ENCODE measurements around the gene FGF12.

FGF12 gene

DNA sequence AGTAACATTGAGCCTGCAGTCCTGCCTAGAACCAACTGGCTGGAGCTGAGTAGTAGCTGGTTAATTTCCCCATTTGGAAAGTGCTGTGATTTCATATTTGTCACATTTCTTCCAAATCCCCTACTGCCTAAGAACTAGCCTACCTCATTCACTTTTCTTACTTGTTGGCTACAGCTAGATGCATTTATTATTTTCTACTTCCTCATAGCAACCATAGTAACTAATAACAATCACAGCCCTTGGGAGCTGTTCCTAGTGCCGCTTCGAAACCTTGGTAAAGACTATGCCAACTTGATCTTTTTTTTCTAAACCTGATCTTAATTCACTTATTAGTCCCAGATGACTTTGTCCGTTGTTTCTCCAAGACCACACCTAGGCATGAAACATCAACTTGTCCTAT, 240.3 kb downstream of the FGF12 start:
- DNase-seq = no peak

DNA sequence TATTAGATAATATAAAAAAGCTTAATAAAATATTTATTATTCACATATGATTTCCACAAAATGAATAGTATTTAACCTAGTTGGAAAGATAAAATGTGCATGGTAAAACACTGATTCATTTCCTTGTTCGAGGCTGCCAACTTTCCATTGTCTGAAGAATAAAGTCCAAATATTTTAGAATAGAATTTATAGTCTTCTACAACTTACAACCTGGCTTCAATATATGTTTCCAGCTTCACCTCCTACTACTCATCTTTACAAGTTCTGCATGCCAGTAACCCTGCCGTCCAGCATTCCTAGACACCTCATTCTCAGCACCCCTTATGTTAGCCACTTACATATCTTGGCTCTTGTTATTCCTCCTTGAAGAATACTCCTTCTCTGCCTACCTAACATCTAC, 244.5 kb downstream of the FGF12 start:
- no peak for DNase-seq

DNA sequence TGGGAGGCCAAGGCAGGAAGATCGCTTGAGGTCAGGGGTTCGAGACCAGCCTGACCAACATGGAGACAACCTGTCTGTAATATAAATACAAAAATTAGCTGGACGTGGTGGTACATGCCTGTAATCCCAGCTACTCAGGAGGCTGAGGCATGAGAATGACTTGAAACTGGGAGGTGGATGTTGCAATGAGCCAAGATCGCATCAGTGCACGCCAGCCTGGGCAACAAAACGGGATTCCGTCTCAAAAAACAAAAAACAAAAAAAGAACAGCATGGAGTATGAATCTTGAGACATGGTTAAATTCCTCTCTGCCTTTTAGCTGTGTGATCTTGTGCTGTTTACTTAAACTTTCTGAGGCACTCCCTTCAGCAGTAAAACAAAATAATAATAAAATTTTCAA, 244.9 kb downstream of the FGF12 start:
- DNase-seq = no peak

DNA sequence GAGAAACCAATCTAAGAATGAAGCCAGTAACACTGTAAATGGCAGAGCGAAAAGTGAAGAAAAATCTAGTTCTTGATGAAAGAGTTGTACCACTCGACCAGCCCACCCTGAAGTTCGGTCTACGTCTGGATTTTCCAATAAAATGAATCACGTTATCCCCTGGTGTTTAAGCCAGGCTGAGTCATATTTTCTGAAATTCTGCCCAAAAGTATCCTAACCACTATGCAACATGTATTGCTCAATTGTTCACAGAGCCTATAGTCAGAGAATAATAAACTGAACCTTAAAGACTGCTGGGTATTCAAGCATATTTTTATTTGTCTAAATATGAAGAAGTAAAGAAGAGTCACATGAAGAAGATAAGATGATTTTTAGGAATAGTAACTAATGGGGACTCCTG, 245.7 kb downstream of the FGF12 start:
- no peak for DNase-seq

DNA sequence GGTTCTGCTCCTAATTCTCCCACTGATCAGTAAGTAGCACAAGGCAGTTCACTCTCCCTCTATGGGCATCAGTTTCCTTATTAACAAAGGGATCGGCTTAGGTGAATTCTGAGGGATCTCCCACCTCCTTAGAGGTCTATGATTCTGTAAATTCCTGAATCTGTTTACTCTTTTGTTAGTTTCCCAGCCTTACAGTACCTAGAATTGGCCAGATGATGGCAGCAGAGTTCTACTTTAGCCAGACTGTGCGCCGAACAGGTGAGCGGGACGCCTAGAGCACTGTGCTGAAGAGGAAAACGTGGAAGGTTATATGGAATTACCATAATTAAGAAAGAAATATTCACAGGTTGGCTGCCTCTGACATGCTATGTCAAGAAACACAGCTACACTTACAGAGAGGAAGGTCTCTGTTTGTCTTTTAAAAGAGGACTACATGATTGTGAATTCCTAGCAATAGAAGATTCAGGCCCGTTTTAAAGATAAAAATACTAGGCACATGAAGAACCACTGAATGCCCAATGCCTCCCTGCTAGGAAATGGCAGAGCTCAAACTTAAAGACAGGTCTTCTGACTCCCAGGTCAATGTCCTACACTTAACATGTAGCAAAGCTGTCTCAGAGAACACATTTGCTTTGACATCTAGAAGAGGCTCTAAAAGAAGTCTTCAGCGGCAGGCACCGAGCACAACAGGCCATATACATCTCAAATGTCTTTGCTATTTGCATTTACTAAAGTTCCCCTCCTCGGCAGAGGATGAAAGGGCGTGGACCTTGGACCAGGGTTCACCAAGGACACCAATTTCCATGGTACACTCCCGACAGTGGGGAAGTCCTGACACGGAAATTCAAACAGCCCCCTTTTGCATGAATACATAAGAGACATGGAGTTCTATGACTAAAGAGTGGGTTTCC, 259.9 kb downstream of the FGF12 start:
- DNase-seq = peak; percentile 36

DNA sequence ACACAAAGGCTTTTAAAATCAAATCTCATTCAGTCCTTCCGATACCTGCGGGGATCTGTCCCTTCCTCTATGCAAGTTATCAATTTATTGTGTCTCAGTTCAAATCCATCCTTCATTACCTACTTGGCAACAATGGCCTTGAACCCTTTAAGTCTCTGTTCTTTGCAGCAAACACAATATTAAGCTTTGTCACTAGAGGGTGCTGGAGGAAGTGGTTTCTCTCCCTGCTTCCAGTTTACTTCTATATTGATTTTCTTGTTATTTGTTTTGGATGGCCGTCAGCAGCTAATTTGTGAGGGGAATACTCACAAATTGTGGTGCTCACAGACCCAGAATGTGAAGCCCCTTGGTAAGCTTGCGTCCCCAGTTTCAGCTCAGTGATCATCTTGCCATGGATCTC, 278.3 kb downstream of the FGF12 start:
- no peak for DNase-seq

DNA sequence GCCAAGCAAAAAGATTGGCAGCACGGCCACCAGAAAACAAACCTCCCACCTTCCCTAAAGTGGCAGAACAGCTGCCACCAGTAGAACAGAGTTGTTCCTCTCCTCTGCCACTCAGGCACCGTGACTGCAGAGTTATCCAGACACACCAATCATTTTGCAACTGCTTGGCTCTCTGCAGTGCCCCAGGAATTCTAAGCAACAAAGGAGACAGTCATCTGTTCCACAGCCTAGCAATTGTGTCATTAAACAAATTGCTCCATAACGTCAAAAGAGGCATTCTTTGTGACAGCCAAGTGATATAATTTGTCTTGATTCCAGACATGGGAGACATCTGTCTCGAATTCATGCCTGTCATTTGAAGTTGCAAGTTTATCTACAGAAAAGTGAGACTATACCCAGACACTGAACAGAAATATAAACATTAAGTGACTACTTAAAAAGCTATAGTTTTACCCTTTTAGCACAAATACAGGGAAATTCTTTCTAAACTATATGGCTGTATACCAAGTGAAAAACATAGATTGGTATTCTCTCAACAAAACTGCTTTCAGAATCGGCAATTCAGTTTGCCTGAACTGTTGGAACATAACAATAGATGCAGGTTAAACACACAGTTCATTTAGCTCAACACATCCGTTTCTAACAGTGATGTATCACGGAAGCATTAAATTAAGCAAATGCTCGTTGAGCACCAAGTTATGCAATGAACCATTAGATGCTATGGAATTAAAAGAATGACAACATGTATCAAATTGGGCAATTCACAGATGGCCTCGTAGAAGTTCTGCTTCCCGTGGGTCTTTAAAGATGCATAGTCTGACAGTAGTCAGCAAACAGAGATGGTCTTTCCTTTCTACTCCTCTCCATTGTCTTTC, 281.3 kb downstream of the FGF12 start:
- DNase-seq = no peak

DNA sequence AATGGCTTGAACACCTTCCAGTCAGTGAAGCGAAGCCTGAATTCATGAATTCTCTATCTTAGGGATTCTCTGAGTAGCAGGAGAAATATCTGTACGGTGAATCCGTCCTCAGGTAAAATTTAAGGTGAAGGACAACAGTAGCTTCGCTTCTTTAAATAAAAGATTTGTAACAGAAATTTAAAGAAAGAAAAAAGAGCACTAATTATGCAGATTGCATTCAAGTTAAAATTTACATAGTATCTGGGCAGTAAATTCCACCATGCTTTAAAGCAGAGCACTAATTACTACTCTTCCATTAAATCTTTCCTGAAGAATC, 282.6 kb downstream of the FGF12 start:
- DNase-seq = no peak

DNA sequence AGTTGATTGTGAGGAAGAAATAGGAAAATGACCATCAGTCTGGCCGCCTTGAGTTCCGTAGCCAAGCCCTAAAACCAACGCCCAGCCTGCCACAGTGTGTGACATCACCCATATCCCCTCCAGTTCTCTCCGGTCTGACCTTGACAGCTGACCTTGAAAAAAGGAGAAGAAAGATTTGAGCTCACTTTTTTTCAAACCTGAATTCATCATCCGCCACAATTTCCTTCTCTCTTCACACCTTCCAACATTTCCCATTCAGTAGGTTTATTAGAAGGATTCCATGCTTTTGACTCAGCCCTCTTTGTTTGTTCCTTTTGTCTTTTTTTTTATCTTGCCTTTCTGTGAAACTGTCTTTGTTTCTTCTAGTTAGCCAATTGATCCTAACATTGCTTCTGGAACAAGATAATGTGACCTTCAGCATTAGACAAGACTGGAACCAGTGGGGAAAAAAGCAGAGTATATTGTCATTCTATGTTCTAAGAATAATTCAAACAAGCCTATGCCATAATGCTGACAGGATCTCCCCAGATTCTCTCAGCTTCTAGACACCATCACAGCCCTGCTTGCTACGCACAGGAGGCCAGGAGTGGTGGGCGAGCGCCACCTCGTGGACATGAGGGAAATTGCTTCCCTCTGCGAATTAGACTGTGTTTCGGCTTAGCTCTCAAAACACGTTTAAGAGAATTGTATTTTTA, 283.1 kb downstream of the FGF12 start:
- peak; percentile 34 for DNase-seq

DNA sequence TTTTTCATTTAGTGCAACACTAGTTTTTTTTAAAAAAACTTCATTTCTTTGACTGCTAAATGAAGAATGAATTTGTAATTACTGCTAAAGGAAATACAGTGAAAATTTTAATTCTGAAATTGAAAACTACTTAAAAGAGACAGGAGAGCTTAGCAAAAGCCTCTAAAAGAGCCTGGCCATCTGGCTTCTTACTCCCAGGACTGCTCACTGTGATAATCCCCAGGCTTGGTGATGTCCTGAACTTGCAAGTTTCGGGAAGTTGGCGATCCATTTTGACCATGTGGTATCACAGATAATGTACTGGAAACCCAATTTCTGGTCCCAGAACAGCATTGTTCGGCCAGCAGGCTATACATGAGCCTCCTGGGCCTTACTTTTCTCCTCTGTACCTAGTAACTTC, 292.1 kb downstream of the FGF12 start:
- no peak for DNase-seq

DNA sequence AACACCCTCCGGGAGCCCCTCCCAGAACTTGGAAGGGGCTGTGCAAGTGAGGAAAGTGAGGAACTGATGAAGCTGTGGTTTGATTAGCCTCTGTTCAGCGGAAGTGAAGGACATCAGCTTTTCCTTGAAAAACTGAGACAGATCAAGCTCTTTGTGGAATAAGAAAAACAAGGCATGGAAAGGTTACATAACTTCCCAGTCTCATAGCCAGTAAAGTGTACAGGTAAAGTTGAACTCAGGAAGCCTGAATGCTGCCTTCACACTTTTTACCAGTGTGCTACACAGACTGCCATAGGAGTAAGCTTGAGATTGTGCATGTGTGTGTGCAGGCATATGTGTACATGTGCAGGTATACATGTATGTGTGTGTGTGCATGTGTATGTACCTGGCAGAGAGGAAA, 293.2 kb downstream of the FGF12 start:
- DNase-seq = no peak

DNA sequence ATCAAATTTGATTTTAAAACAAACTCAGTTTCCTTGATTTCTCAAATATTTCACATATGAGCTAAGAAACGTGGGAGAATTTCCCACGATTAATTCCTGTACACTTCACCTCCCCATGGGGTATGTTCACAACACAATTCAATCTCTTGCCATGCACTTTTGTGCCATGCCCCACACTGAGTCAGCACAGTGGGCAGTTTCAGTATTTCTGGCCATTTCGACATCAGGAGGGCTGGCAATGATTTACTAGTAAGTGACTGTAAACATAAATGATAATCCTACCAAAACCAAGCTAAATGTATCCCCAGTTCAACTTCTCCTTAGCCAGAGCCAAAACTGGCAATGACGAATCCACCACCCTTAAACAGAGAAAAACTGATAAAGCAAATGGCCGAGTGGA, 293.6 kb downstream of the FGF12 start:
- no peak for DNase-seq

DNA sequence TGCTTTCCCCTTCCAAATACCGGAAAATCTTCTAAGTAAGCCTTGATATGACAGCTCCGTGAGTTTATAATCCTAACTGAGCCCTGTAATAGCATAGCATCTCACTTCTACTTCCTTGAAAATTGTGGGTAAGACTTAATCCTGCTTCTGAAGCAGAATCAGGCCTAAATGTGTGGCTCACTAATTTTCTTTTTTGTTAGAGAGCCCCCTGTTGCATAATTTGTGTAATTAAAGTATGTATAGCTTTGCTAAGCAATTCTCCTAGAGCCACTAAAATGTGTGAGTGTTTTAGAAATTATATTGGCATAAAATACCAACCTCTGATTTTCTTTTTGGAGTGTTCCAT, 304.4 kb downstream of the FGF12 start:
- DNase-seq = no peak

DNA sequence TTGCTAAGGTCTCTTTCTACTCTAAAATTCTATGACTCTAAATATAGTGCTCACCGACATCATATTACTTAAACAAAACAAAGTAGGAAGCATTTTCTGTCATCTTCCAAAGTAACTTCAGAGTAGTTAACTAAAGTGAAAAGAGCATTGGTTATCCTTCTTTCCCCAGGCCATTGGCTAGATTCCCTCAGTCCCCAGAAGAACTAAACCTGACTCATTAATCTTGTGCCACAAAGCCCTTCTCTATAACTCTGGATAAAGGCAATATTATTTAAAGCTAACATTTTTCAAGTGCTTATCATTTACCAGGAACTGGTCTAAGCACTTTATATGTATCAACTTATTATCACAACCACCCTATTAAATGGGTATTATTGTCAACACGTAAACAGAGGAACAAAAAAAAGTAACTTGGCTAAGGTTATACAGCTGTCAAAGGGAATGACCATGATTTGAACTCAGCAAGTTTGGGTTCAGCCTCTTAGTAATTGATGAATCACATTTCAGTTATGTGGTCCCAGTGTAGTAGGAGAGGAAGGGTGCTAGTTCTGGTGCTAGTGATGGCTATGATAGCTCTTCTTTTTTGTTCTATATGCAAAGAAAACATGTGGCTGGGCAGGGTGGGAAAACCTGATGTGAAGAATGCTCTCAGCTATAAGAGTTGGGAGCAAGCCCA, 304.9 kb downstream of the FGF12 start:
- DNase-seq = no peak

DNA sequence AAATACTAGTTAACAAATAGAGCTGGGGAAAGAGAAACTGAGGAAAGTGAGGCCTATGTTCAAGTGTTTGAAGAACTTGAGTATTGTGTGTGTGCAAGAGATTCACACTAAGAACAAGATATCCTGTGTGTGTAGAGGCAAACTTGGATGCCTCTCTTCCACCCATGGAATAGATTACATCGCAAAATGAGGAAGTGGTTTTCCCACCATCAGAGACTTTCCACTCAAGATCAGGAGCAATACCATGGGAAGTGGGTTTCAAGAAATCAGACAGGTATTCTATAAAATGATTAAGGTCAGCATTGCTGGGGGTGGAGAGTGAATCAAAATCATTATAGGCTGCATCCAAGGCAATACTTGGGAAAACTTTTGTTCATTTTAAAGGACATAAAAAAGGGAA, 308.0 kb downstream of the FGF12 start:
- DNase-seq = no peak

DNA sequence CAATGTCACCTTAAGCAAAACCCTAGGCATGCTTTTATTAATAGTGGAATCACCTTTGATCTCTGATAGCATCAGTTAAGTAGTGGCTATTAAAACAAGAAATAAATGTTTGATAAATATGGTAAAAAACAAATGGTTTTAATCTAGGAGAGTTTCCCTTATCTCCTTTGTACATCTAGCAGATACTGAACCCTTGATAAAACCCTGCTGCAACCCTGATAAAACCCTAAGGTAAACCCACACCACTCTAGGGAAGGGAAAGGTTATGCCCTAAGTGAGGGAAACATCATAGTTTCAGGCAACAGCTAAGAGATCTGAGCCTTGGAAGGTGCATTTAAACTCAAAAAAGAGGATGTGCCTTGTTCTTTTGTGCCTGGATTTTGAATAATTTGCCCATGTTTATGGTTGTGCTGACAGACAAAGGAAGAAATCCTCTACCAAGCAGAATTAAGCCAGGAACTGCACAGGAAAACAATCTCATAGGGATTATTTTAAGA, 309.7 kb downstream of the FGF12 start:
- DNase-seq = no peak

DNA sequence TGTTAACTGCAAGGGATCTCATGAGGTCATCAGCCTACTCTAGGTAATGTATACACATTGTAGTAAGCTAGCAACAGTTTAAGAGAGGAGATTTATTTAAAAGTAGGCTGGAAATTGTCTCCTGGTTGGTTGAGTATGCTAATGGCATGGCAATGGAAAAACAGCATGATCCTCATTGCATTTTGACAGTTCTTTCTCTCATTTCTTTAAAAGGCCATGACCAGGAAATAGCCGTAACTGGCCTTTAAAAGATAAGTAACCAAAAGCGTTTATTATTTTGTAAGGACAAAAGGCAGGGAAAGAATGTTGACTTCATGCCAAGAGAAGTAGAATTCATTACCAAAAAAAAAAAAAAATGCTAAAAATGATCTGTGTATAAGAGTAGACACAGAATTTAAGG, 310.3 kb downstream of the FGF12 start:
- DNase-seq = no peak

DNA sequence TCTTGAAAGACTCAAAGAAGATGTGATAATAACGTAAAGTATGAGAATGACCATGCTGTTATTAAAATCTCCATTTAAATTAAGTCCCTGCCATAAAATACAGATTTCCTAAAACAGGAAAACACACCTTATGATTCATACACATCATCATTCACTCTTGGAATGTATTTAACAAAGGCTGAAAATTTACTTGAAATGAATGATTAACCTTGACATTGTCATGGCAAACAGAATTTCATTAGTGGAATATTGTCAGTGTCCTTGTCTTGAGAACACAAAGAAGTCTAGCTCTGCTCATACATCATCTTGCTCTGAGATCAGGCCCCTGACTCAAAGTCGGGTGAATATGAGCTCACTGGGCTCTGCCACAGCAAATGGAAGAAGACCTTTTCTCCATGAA, 313.9 kb downstream of the FGF12 start:
- no peak for DNase-seq

DNA sequence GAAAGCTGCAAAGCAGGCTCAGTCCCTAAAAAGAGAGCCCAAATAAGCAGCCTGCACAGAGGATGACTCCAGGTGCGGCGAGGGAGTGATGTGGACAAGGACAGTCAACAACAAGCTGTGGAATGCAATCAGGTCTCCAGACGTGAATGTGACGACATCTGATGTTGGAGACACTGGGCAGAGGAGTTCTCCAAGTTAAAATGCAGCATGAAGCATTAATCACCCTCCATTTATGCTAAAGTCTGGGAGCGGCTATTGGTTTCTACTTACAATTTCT, 316.7 kb downstream of the FGF12 start:
- DNase-seq = no peak

DNA sequence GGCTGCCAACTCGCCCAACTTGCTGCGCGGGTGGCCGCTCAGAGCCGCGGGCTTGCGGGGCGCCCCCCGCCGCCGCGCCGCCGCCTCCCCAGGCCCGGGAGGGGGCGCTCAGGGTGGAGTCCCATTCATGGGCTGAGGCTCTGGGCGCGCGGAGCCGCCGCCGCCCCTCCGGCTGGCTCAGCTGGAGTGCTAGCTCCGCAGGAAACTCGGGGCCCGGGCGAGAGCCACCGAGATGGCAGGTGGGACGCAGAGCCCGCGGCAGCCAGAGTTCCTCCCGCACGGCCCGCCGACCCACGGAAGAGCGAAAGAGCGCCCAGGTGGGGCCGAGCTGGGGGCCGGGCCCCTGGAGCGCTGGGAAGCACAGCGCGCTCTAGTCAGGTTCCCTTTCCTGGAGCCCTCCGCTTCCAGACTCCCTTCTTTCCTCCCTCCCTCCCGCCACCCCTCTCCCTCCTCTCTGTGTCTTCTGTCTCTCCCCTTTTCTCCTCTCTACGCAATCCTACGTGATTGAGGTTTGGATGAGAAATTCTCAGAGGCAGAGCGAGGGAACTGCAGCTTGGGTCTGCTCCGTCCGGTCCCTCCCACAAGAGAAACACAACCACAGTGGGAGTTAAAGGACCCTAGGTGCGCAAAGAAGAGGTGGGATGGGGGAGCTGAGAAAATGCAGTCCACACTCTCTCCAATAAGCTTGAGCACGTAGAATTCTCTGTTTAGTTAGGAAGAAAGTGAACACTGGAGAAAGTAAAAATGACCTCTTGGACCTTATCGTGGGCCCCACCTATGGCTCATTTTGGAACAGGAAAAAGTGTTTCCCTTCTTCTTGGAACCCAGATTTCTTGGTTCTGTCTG, 317.3 kb downstream of the FGF12 start:
- DNase-seq = no peak

DNA sequence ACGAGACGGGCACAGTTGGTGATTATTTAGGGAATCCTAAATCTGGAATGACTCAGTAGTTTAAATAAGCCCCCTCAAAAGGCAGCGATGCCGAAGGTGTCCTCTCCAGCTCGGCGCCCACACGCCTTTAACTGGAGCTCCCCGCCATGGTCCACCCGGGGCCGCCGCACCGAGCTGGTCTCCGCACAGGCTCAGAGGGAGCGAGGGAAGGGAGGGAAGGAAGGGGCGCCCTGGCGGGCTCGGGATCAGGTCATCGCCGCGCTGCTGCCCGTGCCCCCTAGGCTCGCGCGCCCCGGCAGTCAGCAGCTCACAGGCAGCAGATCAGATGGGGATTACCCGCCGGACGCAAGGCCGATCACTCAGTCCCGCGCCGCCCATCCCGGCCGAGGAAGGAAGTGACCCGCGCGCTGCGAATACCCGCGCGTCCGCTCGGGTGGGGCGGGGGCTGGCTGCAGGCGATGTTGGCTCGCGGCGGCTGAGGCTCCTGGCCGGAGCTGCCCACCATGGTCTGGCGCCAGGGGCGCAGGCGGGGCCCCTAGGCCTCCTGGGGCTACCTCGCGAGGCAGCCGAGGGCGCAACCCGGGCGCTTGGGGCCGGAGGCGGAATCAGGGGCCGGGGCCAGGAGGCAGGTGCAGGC, 318.0 kb downstream of the FGF12 start:
- DNase-seq = no peak
